H1 (cell line): ENCODE results near the gene ARNT2. TPM values are rescaled to one million over a fixed set of nuclear protein-coding genes. Genes with fewer than 3 reads are reported as not detected.

Experiments
- CTCF ChIA-PET: fragments of 300-600 bp; sonication (Branson Sonifier 250); formaldehyde crosslinking; loops from one replicate; lab custom pipeline; 2021; ENCODE audit not compliant: partially characterized antibody; lab: Charles Lee
- POLR2A ChIA-PET: fragments of 300-600 bp; sonication (Branson Sonifier 250); formaldehyde crosslinking; loops from one replicate; lab custom pipeline; 2021; ENCODE audit warnings: inconsistent platforms; ENCODE audit not compliant: partially characterized antibody; lab: Charles Lee
- DNase-seq, 2 experiments: peaks; one replicate each; pipeline versions ENCODE4 v3.0.0 to v3.0.0-alpha.2; 2010 to 2022; ENCODE audit warnings: low spot score in 2 of 2, low read depth in 1 of 2, mixed read lengths in 1 of 2
- FAIRE-seq: peaks from 2 replicates; lab custom pipeline; 2011; peaks lifted over from hg19 to GRCh38; lab: Jason Lieb, UNC
- H2AFZ ChIP-seq: 2 replicates; pipeline ENCODE4 v1.8.1; 2012; ENCODE audit warnings: low read length, inconsistent platforms
- H2AK5ac ChIP-seq: 2 replicates; pipeline ENCODE4 v1.6.1; 2013; ENCODE audit warnings: low read depth, low read length
- H2BK120ac ChIP-seq: replicated peaks from 2 replicates; pipeline ENCODE3; 2013; ENCODE audit warnings: low read depth, low read length, inconsistent platforms
- H2BK12ac ChIP-seq: 2 replicates; pipeline ENCODE4 v1.6.1; 2013; ENCODE audit warnings: low read depth, low read length
- H2BK15ac ChIP-seq: 2 replicates; pipeline ENCODE4 v1.6.1; 2013; ENCODE audit warnings: low read length
- H2BK20ac ChIP-seq: 2 replicates; pipeline ENCODE4 v1.6.1; 2013; ENCODE audit warnings: low read length
- H2BK5ac ChIP-seq: 2 replicates; pipeline ENCODE4 v1.6.1; 2013; ENCODE audit warnings: low read depth, low read length
- H3K14ac ChIP-seq: 2 replicates; pipeline ENCODE4 v1.6.1; 2013; ENCODE audit warnings: inconsistent platforms; ENCODE audit not compliant: insufficient read length
- H3K18ac ChIP-seq: 2 replicates; pipeline ENCODE4 v1.6.1; 2013; ENCODE audit warnings: low read length; ENCODE audit errors: extremely low read depth
- H3K23ac ChIP-seq: 2 replicates; pipeline ENCODE4 v1.6.1; 2013; ENCODE audit warnings: inconsistent platforms; ENCODE audit not compliant: insufficient read length
- H3K23me2 ChIP-seq: 2 replicates; pipeline ENCODE4 v1.6.1; 2013; ENCODE audit warnings: low read depth, low read length
- H3K27ac ChIP-seq: 2 replicates; pipeline ENCODE4 v1.6.1; 2011; ENCODE audit warnings: low read depth, low read length, inconsistent platforms
- H3K27me3 ChIP-seq, 4 experiments: replicated peaks in 1 of 4; 1 replicate in 1 of 4; 2 replicates in 3 of 4; pipeline versions ENCODE4 v1.6.1 to v1.8.1; 2011 to 2013; ENCODE audit warnings: low read length in 3 of 4, mild to moderate bottlenecking in 3 of 4, inconsistent platforms in 2 of 4, mixed read lengths in 2 of 4, moderate library complexity in 1 of 4; ENCODE audit not compliant: control insufficient read depth in 3 of 4, insufficient read depth in 3 of 4; ENCODE audit errors: extremely low read depth in 1 of 4
- H3K36me3 ChIP-seq, 4 experiments: 2 replicates each; pipeline versions ENCODE4 v1.6.1 to v1.8.1; 2011 to 2013; ENCODE audit warnings: mild to moderate bottlenecking in 4 of 4, low read length in 3 of 4, moderate library complexity in 2 of 4, control low read depth in 1 of 4, inconsistent platforms in 1 of 4; ENCODE audit not compliant: insufficient read depth in 4 of 4, control insufficient read depth in 2 of 4
- H3K4ac ChIP-seq: replicated peaks from 2 replicates; pipeline ENCODE3; 2013; ENCODE audit warnings: low read length, low read depth, mixed read lengths, inconsistent platforms; ENCODE audit not compliant: insufficient read length
- H3K4me1 ChIP-seq, 4 experiments: replicated peaks in 1 of 4; 1 replicate in 1 of 4; 2 replicates in 3 of 4; pipeline versions ENCODE4 v1.6.1 to v1.8.1; 2011 to 2013; ENCODE audit warnings: low read length in 3 of 4, inconsistent platforms in 2 of 4, mixed read lengths in 1 of 4; ENCODE audit not compliant: insufficient read depth in 4 of 4, control insufficient read depth in 3 of 4
- H3K4me2 ChIP-seq, 2 experiments: 2 replicates each; pipeline versions ENCODE4 v1.6.1 to v1.8.1; 2011 to 2013; ENCODE audit warnings: low read depth in 2 of 2, low read length in 2 of 2, control low read depth in 1 of 2, inconsistent platforms in 1 of 2, mild to moderate bottlenecking in 1 of 2; ENCODE audit not compliant: insufficient read depth in 1 of 2
- H3K4me3 ChIP-seq, 4 experiments: fragments of 200-600, 300-600 bp in 1 of 4; sonication (generic), shearing (Covaris generic), sonication (Bioruptor Twin) in 1 of 4; 2 replicates each; pipeline versions ENCODE4 v1.5.1 to v1.8.1; 2011 to 2016; ENCODE audit warnings: low read length in 4 of 4, low read depth in 3 of 4, control low read depth in 2 of 4, inconsistent platforms in 2 of 4, mild to moderate bottlenecking in 2 of 4, mixed read lengths in 1 of 4, moderate library complexity in 1 of 4; ENCODE audit not compliant: insufficient read depth in 2 of 4; ENCODE audit errors: extremely low read depth in 1 of 4
- H3K56ac ChIP-seq: replicated peaks from 2 replicates; pipeline ENCODE3; 2013; ENCODE audit warnings: low read depth, mild to moderate bottlenecking, mixed read lengths, low read length, inconsistent platforms; ENCODE audit not compliant: insufficient read length
- H3K79me1 ChIP-seq: 2 replicates; pipeline ENCODE4 v1.6.1; 2013; ENCODE audit warnings: low read depth, low read length, control low read depth
- H3K79me2 ChIP-seq, 2 experiments: 2 replicates each; pipeline versions ENCODE4 v1.6.1 to v1.8.1; 2012 to 2013; ENCODE audit warnings: low read length in 2 of 2, mild to moderate bottlenecking in 2 of 2, inconsistent platforms in 1 of 2; ENCODE audit not compliant: insufficient read depth in 2 of 2, control insufficient read depth in 1 of 2
- H3K9ac ChIP-seq, 4 experiments: replicated peaks in 1 of 4; 1 replicate in 1 of 4; 2 replicates in 3 of 4; pipeline versions ENCODE4 v1.6.1 to v1.8.1; 2011 to 2013; ENCODE audit warnings: low read depth in 3 of 4, low read length in 3 of 4, control low read depth in 2 of 4, mild to moderate bottlenecking in 2 of 4, moderate library complexity in 2 of 4, inconsistent platforms in 1 of 4; ENCODE audit errors: extremely low read depth in 1 of 4
- H3K9me3 ChIP-seq, 2 experiments: 2 replicates each; pipeline versions ENCODE4 v1.6.1 to v1.8.1; 2012 to 2013; ENCODE audit warnings: mild to moderate bottlenecking in 2 of 2, moderate library complexity in 2 of 2, control low read depth in 1 of 2, inconsistent platforms in 1 of 2, low read depth in 1 of 2, low read length in 1 of 2, mixed read lengths in 1 of 2; ENCODE audit not compliant: insufficient read depth in 2 of 2
- H4K20me1 ChIP-seq, 2 experiments: replicated peaks in 1 of 2; 2 replicates each; pipeline versions ENCODE3 to v1.8.1; 2011 to 2013; ENCODE audit warnings: inconsistent platforms in 2 of 2, low read length in 2 of 2, mild to moderate bottlenecking in 1 of 2; ENCODE audit not compliant: insufficient read depth in 2 of 2, control insufficient read depth in 1 of 2
- H4K5ac ChIP-seq: 2 replicates; pipeline ENCODE4 v1.6.1; 2013; ENCODE audit warnings: low read length, low read depth, mixed read lengths, inconsistent platforms; ENCODE audit not compliant: insufficient read length
- H4K8ac ChIP-seq: 2 replicates; pipeline ENCODE4 v1.8.0; 2013; ENCODE audit warnings: mild to moderate bottlenecking, moderate library complexity, low read length, inconsistent platforms; ENCODE audit not compliant: insufficient read depth; ENCODE audit errors: extremely low read depth
- H4K91ac ChIP-seq: replicated peaks from 2 replicates; pipeline ENCODE3; 2013; ENCODE audit warnings: low read length, mixed read lengths, inconsistent platforms; ENCODE audit not compliant: insufficient read length
- BACH1 ChIP-seq: IDR thresholded peaks from 2 replicates; pipeline ENCODE4 v1.6.1; 2012; ENCODE audit warnings: low read length, improper control_type of control experiment
- CBX8 ChIP-seq: fragments of 300-800, 300-1000 bp; sonication (generic); IDR thresholded peaks from 2 replicates; pipeline ENCODE4 v1.7.1; 2016; ENCODE audit warnings: low read depth, low read length, borderline replicate concordance
- CTBP2 ChIP-seq: IDR thresholded peaks from 2 replicates; pipeline ENCODE4 v1.7.0; 2011; ENCODE audit warnings: borderline replicate concordance, mild to moderate bottlenecking, moderate library complexity, mixed read lengths, low read length; ENCODE audit not compliant: insufficient read depth, insufficient read length
- HDAC2 ChIP-seq, 2 experiments: fragments of 300-600 bp in 1 of 2; sonication (generic) in 1 of 2; IDR thresholded peaks; 2 replicates each; pipeline ENCODE4 v1.6.1; 2011 to 2012; ENCODE audit warnings: low read depth in 2 of 2, low read length in 2 of 2, mild to moderate bottlenecking in 2 of 2, moderate library complexity in 2 of 2, borderline replicate concordance in 1 of 2, inconsistent platforms in 1 of 2
- KDM4A ChIP-seq: IDR thresholded peaks from one replicate; pipeline ENCODE4 v1.7.1; 2012; ENCODE audit warnings: low read depth, mild to moderate bottlenecking, moderate library complexity, low read length, inconsistent platforms; ENCODE audit not compliant: severe bottlenecking
- MAFK ChIP-seq: IDR thresholded peaks from 2 replicates; pipeline ENCODE4 v1.6.1; 2012; ENCODE audit warnings: low read depth, mild to moderate bottlenecking, improper control_type of control experiment, low read length
- NANOG ChIP-seq: IDR thresholded peaks from 2 replicates; pipeline ENCODE4 v1.6.1; 2011; ENCODE audit warnings: low read length, low read depth, mild to moderate bottlenecking, inconsistent platforms; ENCODE audit not compliant: insufficient read depth, poor library complexity, severe bottlenecking
- NRF1 ChIP-seq: IDR thresholded peaks from 2 replicates; pipeline ENCODE4 v1.6.1; 2011; ENCODE audit warnings: mild to moderate bottlenecking, low read depth, low read length, improper control_type of control experiment
- RNF2 ChIP-seq: fragments of 200-900, 300-1000 bp; sonication (generic); IDR thresholded peaks from 2 replicates; pipeline ENCODE4 v1.7.1; 2016; ENCODE audit warnings: borderline replicate concordance, low read depth, mild to moderate bottlenecking, antibody characterized with exemption, low read length; ENCODE audit not compliant: poor library complexity, severe bottlenecking; ENCODE audit errors: missing control alignments
- SAP30 ChIP-seq: fragments of 300-600 bp; sonication (generic); IDR thresholded peaks from 2 replicates; pipeline ENCODE4 v1.7.1; 2012; ENCODE audit warnings: low read length, moderate library complexity, mild to moderate bottlenecking, inconsistent platforms; ENCODE audit not compliant: insufficient read depth, insufficient replicate concordance
- SUZ12 ChIP-seq: fragments of 200-600 bp; sonication (generic); IDR thresholded peaks from 2 replicates; pipeline ENCODE4 v1.6.1; 2012; ENCODE audit warnings: mild to moderate bottlenecking, inconsistent platforms, low read length, moderate library complexity, mixed read lengths
- TCF12 ChIP-seq: IDR thresholded peaks from 2 replicates; pipeline ENCODE4 v1.6.1; 2011; ENCODE audit warnings: low read depth, mild to moderate bottlenecking, low read length
- YY1 ChIP-seq: IDR thresholded peaks from 2 replicates; pipeline ENCODE4 v1.6.1; 2011; ENCODE audit warnings: low read depth, mild to moderate bottlenecking, low read length
- WGBS, 2 experiments: shearing (Covaris generic) in 1 of 2; methylation state at CpG; one replicate each; pipeline versions ENCODE4 v1.1.6 to v1.1.7; 2013 to 2015; ENCODE audit warnings: low lambda C conversion rate in 2 of 2, mixed read lengths in 2 of 2, inconsistent platforms in 1 of 2, low coverage in 1 of 2, missing lambda C conversion rate in 1 of 2; ENCODE audit not compliant: insufficient replicate concordance in 2 of 2, insufficient coverage in 1 of 2, insufficient read length in 1 of 2; ENCODE audit errors: extremely low coverage in 1 of 2, missing lambda C conversion rate in 1 of 2; 5-methylcytosine and 5-hydroxymethylcytosine counted together
- polyA plus RNA-seq, 7 experiments: library from polyadenylated mRNA; depleted of rRNA in 3 of 7; stranded (reverse) in 5 of 7; unstranded in 2 of 7; fragments of >200 nt in 5 of 7; fragments of 200-250 nt in 2 of 7; gene quantifications; 1 replicate in 5 of 7; 2 replicates in 1 of 7; 4 replicates in 1 of 7; pipeline versions ENCODE4 v1.2.1 to v1.2.3, GENCODE V29; 2011 to 2013; ENCODE audit warnings: missing spikeins in 2 of 7, mixed read lengths in 2 of 7
- total RNA-seq: library from RNA; stranded (reverse); fragmentation: NEBNext Ultra II Directional; extraction: Animal tissue kit (Norgen Biotek cat#: 25700); gene quantifications from 2 replicates; pipeline ENCODE4 v1.2.1, GENCODE V29; 2021

The ARNT2 gene
- total and polyA plus RNA-seq, 2 of the 8 experiments (the other 6 are each of a cell fraction or from before 2014, with no cell fraction given) = 9.5 to 14.6 TPM

DNA sequence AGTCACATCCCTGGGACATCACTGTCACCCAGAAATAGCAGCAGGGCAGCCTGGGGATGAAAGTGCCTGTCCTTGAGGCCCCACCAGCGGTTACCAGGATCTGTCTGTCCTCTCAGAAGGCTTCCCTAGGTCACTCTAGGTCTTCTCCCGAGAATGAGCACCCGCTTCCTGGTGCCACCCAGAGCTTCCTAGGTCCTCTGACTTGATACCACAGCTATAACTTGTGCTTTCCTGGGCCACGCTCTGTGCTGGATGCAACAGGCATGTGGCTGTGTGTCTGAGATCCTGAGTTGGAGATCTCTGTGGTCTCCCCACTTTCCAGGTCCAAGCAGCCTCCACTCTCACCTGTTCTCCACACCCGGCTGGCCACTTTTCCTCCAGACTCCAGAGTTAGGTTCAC lies 25.8 kb downstream of the ARNT2 start:
- CTCF ChIA-PET = interaction anchor here (2.5 to 2.8 kb wide), 2 partner anchors 11 to 26 kb away, joined by 9 to 13 read pairs; no protein-coding TSS in a partner anchor
- Histone ChIP-seq H3K18ac (no peak overlapping the region), H2AK5ac (no peak overlapping the region), H4K5ac (no peak overlapping the region), H3K56ac (no peak overlapping the region), H3K23me2 (no peaks in the 10 kb centered on the region), H3K9ac (no peak overlapping the region), H2AFZ (no peak overlapping the region), H4K8ac (no peak overlapping the region), H3K79me2 (no peaks in the 10 kb centered on the region), H3K23ac (no peak overlapping the region), H3K4me1 (peaks cover 0 to 2% (median under 1%) of the 10 kb centered on the region in 4 experiments; a peak in 4 of 7 replicates), H2BK120ac (no peak overlapping the region), H2BK12ac (no peak overlapping the region), H3K4ac (no peak overlapping the region), H3K14ac (no peak overlapping the region), H2BK15ac (no peak overlapping the region), H4K91ac (no peak overlapping the region), H3K27ac (no peak overlapping the region), H3K79me1 (peaks cover 2% of the 10 kb centered on the region; the same call in 1 of the 2 replicates), H2BK5ac (no peak overlapping the region), H3K9me3 (no peaks in the 10 kb centered on the region), H4K20me1 (peaks cover 0 to 2% of the 10 kb centered on the region in 2 experiments), H2BK20ac (no peak overlapping the region), H3K4me3 (no peak overlapping the region), H3K4me2 (no peak overlapping the region), H3K27me3 (no peaks in the 10 kb centered on the region), H3K36me3 (no peaks in the 10 kb centered on the region)
- WGBS, 2 experiments = 94% methylated on average over 5 of the region's 5 CpGs; no CpG with 5 or more reads in 1 of the 2 experiments
- no peak for FAIRE-seq
- no peak for DNase-seq
- POLR2A ChIA-PET = no interaction called here
- no peak for TF ChIP-seq CTBP2
- TF ChIP-seq KDM4A = no peak
- TF ChIP-seq CBX8 = no peak
- TF ChIP-seq NRF1 = no peak
- no peak for TF ChIP-seq HDAC2 (IDR thresholded peaks at IDR 0.05; ENCODE audit: borderline replicate concordance in 1 of 2, low read depth in 2 of 2, low read length in 2 of 2)
- no peak for TF ChIP-seq RNF2
- no peak for TF ChIP-seq BACH1
- TF ChIP-seq MAFK = no peak
- no peak for TF ChIP-seq SUZ12
- no peak for TF ChIP-seq SAP30
- TF ChIP-seq NANOG = no peak
- TF ChIP-seq YY1 = no peak
- TF ChIP-seq TCF12 = no peak
